ENCODE results near the gene TREX2.

TREX2 gene

GRCh38 chrX:153420851-153421599 lies 24.8 kb downstream of the TREX2 start:
- Histone ChIP-seq H4K20me1 (ENCODE audit: insufficient read depth, low read length) (no peaks in the 10 kb centered on the region), H3K4me1 (ENCODE audit: insufficient read depth, low read length, severe bottlenecking) (no peaks in the 10 kb centered on the region), H3K9me2 (ENCODE audit: low read depth, low read length) (no peaks in the 10 kb centered on the region), H3K4me3 (ENCODE audit: low read depth, low read length, poor library complexity, severe bottlenecking) (no peak overlapping the region), H3K27ac (ENCODE audit: low read depth, low read length, poor library complexity, severe bottlenecking) (no peak overlapping the region), H3K9me3 (ENCODE audit: low read length) (no peaks in the 10 kb centered on the region), H2AFZ (ENCODE audit: low read length) (no peak overlapping the region), H3K79me2 (ENCODE audit: insufficient read depth, low read length) (no peaks in the 10 kb centered on the region), H3F3A (ENCODE audit: insufficient read depth, low read length) (no peaks in the 10 kb centered on the region), H3K4me2 (ENCODE audit: low read length) (no peak overlapping the region), H3K9ac (ENCODE audit: low read length) (no peak overlapping the region), H3K36me3 (ENCODE audit: insufficient read depth, low read length) (no peaks in the 10 kb centered on the region), H3K27me3 (ENCODE audit: insufficient read depth, low read length) (no peaks in the 10 kb centered on the region)
- TF ChIP-seq EZH2 (IDR thresholded peaks at IDR 0.05; ENCODE audit: borderline replicate concordance, low read length) = no peak
- TF ChIP-seq CTCF (IDR thresholded peaks at IDR 0.05; ENCODE audit: low read length) = no peak

GRCh38 chrX:153417637-153418036 lies 28.2 kb downstream of the TREX2 start:
- TF ChIP-seq CTCF (IDR thresholded peaks at IDR 0.05; ENCODE audit: low read length) = no peak
- TF ChIP-seq EZH2 (IDR thresholded peaks at IDR 0.05; ENCODE audit: borderline replicate concordance, low read length) = no peak
- Histone ChIP-seq H3K79me2 (ENCODE audit: insufficient read depth, low read length) (no peaks in the 10 kb centered on the region), H3K4me2 (ENCODE audit: low read length) (no peak overlapping the region), H3K27ac (ENCODE audit: low read depth, low read length, poor library complexity, severe bottlenecking) (no peak overlapping the region), H3K4me3 (ENCODE audit: low read depth, low read length, poor library complexity, severe bottlenecking) (no peak overlapping the region), H3K9ac (ENCODE audit: low read length) (no peak overlapping the region), H3K36me3 (ENCODE audit: insufficient read depth, low read length) (no peaks in the 10 kb centered on the region), H2AFZ (ENCODE audit: low read length) (no peak overlapping the region), H3K9me3 (ENCODE audit: low read length) (no peaks in the 10 kb centered on the region), H4K20me1 (ENCODE audit: insufficient read depth, low read length) (no peaks in the 10 kb centered on the region), H3F3A (ENCODE audit: insufficient read depth, low read length) (no peaks in the 10 kb centered on the region), H3K9me2 (ENCODE audit: low read depth, low read length) (no peaks in the 10 kb centered on the region), H3K27me3 (ENCODE audit: insufficient read depth, low read length) (no peaks in the 10 kb centered on the region), H3K4me1 (ENCODE audit: insufficient read depth, low read length, severe bottlenecking) (no peaks in the 10 kb centered on the region)

GRCh38 chrX:153416781-153417450 lies 28.9 kb downstream of the TREX2 start:
- Histone ChIP-seq H3K9ac (ENCODE audit: low read length) (no peak overlapping the region), H3K4me2 (ENCODE audit: low read length) (no peak overlapping the region)

More at GRCh38 chrX:153416781-153417450, 28.9 kb downstream of the TREX2 start:
- H3K79me2 ChIP-seq (ENCODE audit: insufficient read depth, low read length) = no peaks in the 10 kb centered on the region
- peaks cover under 1% of the 10 kb centered on the region for H3K4me1 ChIP-seq (ENCODE audit: insufficient read depth, low read length, severe bottlenecking)
- H2AFZ ChIP-seq (ENCODE audit: low read length) = no peak overlapping the region
- H3F3A ChIP-seq (ENCODE audit: insufficient read depth, low read length) = no peaks in the 10 kb centered on the region
- H3K27me3 ChIP-seq (ENCODE audit: insufficient read depth, low read length) = no peaks in the 10 kb centered on the region
- no peak overlapping the region for H3K4me3 ChIP-seq (ENCODE audit: low read depth, low read length, poor library complexity, severe bottlenecking)
- no peaks in the 10 kb centered on the region for H3K36me3 ChIP-seq (ENCODE audit: insufficient read depth, low read length)
- H4K20me1 ChIP-seq (ENCODE audit: insufficient read depth, low read length) = no peaks in the 10 kb centered on the region
- no peaks in the 10 kb centered on the region for H3K9me3 ChIP-seq (ENCODE audit: low read length)
- no peaks in the 10 kb centered on the region for H3K9me2 ChIP-seq (ENCODE audit: low read depth, low read length)
- no peak for TF ChIP-seq CTCF (IDR thresholded peaks at IDR 0.05; ENCODE audit: low read length)
- TF ChIP-seq EZH2 (IDR thresholded peaks at IDR 0.05; ENCODE audit: borderline replicate concordance, low read length) = no peak
- no peak overlapping the region for H3K27ac ChIP-seq (ENCODE audit: low read depth, low read length, poor library complexity, severe bottlenecking)
